Measurements from ENCODE around the gene YWHAE. TPM values are rescaled to one million over a fixed set of nuclear protein-coding genes. Genes with fewer than 3 reads are reported as not detected.
"Not testable (repeated sequence)": the region's sequence is repeated elsewhere in the genome, so short reads cannot be mapped to it uniquely, and the experiment has no call there.

The YWHAE gene
- total and polyA plus RNA-seq, 9 of the 15 experiments (the other 6 are each of a cell fraction or from before 2014, with no cell fraction given) = 184 to 727 (median 448) TPM

DNA sequence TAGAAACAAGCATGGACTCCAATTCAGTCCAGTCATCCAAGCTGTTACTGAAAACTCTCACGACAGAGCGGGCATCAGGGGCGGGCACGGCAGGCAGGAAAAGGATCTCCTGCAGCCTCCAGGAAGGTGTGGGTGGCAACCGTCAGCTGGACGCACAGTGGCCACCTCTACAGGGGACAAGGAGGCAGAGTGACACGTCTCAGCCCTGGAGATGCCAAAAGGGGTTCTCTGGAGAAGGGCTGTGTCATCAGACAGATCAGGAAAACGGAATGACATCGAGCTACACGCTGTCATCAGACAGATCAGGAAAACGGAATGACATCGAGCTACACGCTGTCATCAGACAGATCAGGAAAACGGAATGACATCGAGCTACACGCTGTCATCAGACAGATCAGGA, 92.2 kb downstream of the YWHAE start:
- H2AFZ ChIP-seq (ENCODE audit: low read depth, low read length); H3K36me3 ChIP-seq (ENCODE audit: control insufficient read depth, insufficient read depth, low read length); DNase-seq (ENCODE audit: extremely low read depth in 1 of 4, low spot score in 3 of 4); ATAC-seq; H3K79me2 ChIP-seq (ENCODE audit: control insufficient read depth, insufficient read depth, low read length); H3K27ac ChIP-seq (ENCODE audit: extremely low read depth, low read depth, low read length); H3K4me3 ChIP-seq; FAIRE-seq; H3K9me1 ChIP-seq (ENCODE audit: control insufficient read depth, insufficient read depth, low read length); H3K9me3 ChIP-seq (replicated peaks; ENCODE audit: control insufficient read depth, insufficient read depth, low read depth, low read length); CTCF ChIA-PET (ENCODE audit: low intra/inter-chr PET ratio); H3K4me2 ChIP-seq (ENCODE audit: insufficient read depth, low read length); intact Hi-C loops (cut with micrococcal nuclease); BruUV-seq (replicated peaks); H3K9ac ChIP-seq (ENCODE audit: insufficient read depth in 1 of 2, low read depth in 2 of 2, low read length in 2 of 2); in situ Hi-C loops (cut with MboI); H3K4me1 ChIP-seq (replicated peaks in 1 of 2; ENCODE audit: control insufficient read depth in 2 of 2, insufficient read depth in 2 of 2, low read length in 2 of 2); H4K20me1 ChIP-seq (replicated peaks; ENCODE audit: control insufficient read depth, insufficient read depth, low read length): not testable (repeated sequence)
- peak; percentile 72 for TF ChIP-seq CBX2 (IDR thresholded peaks at IDR 0.05; ENCODE audit: insufficient read depth, low read length, poor library complexity, severe bottlenecking)
- H3K27me3 ChIP-seq (ENCODE audit: control insufficient read depth in 2 of 2, insufficient read depth in 2 of 2, low read length in 2 of 2) = peaks cover 14 to 32% of the 10 kb centered on the region in 2 experiments
- WGBS (ENCODE audit: insufficient coverage, low coverage, missing lambda C conversion rate) = 15% methylated on average over 9 of the region's 16 CpGs
- POLR2A ChIA-PET = interaction anchor here (0.6 kb wide), 1 partner anchor 37 kb away, joined by 3 read pairs; no protein-coding TSS in a partner anchor

DNA sequence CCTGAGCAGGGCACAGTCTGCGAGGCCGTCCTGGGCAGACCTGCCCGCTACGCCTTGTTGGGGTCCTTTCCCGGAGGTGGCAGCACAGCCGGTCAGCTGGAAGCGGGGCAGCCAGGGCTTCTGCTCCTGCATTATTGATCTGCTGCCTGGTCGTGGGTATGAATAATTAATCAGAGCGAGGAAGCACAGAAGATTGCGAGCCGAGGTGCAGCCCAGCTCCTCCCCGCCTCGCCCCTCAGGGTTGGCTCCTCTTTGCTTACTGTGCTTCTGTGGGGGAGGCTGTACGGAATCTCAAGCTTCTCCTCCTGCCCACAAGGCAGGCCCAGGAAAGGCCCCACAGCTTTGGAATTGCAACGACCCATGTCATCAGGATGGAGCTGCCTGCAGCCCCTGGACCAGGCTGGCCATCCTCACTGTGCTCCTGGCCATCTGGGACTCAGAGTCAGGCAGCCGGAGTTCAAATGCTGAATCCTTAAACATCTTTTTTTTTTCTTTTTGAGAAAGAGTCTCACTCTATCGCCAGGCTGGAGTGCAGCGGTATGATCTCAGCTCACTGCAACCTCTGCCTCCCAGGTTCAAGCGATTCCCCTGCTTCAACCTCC, 95.0 kb downstream of the YWHAE start:
- no peak for DNase-seq (ENCODE audit: extremely low read depth in 1 of 4, low spot score in 3 of 4)
- BruUV-seq (replicated peaks) = no TSS peak
- no peak overlapping the region for H2AFZ ChIP-seq (ENCODE audit: low read depth, low read length)
- H3K4me3 ChIP-seq = no peak overlapping the region
- no peaks in the 10 kb centered on the region for H3K79me2 ChIP-seq (ENCODE audit: control insufficient read depth, insufficient read depth, low read length)
- no peak for FAIRE-seq
- in situ Hi-C loops (cut with MboI) (no loop called here), intact Hi-C loops (cut with micrococcal nuclease) (no loop called here)
- no peak for ATAC-seq
- H3K4me2 ChIP-seq (ENCODE audit: insufficient read depth, low read length) = no peak overlapping the region
- peaks cover 0 to 14% of the 10 kb centered on the region in 2 experiments; a peak in 2 of 5 replicates for H3K4me1 ChIP-seq (replicated peaks in 1 of 2; ENCODE audit: control insufficient read depth in 2 of 2, insufficient read depth in 2 of 2, low read length in 2 of 2)
- CTCF ChIA-PET (ENCODE audit: low intra/inter-chr PET ratio) = no interaction called here
- WGBS (ENCODE audit: insufficient coverage, low coverage, missing lambda C conversion rate) = 11% methylated on average over 13 of the region's 19 CpGs
- H3K9me3 ChIP-seq (replicated peaks; ENCODE audit: control insufficient read depth, insufficient read depth, low read depth, low read length) = no peaks in the 10 kb centered on the region
- no peaks in the 10 kb centered on the region for H3K9me1 ChIP-seq (ENCODE audit: control insufficient read depth, insufficient read depth, low read length)
- peaks cover 26 to 51% of the 10 kb centered on the region in 2 experiments for H3K27me3 ChIP-seq (ENCODE audit: control insufficient read depth in 2 of 2, insufficient read depth in 2 of 2, low read length in 2 of 2)
- H3K27ac ChIP-seq (ENCODE audit: extremely low read depth, low read depth, low read length) = no peak overlapping the region
- H3K36me3 ChIP-seq (ENCODE audit: control insufficient read depth, insufficient read depth, low read length) = no peaks in the 10 kb centered on the region
- no peak overlapping the region for H3K9ac ChIP-seq (ENCODE audit: insufficient read depth in 1 of 2, low read depth in 2 of 2, low read length in 2 of 2)
- POLR2A ChIA-PET = no interaction called here
- no peaks in the 10 kb centered on the region for H4K20me1 ChIP-seq (replicated peaks; ENCODE audit: control insufficient read depth, insufficient read depth, low read length)
- TF ChIP-seq ZBTB7A (IDR thresholded peaks at IDR 0.05; ENCODE audit: borderline replicate concordance, control insufficient read depth, low read depth, low read length) (no peak), ZEB2 (IDR thresholded peaks at IDR 0.05) (no peak), ZNF311 (CRISPR knock-in tag; IDR thresholded peaks at IDR 0.05) (no peak), MCM5 (IDR thresholded peaks at IDR 0.05; ENCODE audit: low read depth) (no peak)
- TF ChIP-seq, protein P1, sequence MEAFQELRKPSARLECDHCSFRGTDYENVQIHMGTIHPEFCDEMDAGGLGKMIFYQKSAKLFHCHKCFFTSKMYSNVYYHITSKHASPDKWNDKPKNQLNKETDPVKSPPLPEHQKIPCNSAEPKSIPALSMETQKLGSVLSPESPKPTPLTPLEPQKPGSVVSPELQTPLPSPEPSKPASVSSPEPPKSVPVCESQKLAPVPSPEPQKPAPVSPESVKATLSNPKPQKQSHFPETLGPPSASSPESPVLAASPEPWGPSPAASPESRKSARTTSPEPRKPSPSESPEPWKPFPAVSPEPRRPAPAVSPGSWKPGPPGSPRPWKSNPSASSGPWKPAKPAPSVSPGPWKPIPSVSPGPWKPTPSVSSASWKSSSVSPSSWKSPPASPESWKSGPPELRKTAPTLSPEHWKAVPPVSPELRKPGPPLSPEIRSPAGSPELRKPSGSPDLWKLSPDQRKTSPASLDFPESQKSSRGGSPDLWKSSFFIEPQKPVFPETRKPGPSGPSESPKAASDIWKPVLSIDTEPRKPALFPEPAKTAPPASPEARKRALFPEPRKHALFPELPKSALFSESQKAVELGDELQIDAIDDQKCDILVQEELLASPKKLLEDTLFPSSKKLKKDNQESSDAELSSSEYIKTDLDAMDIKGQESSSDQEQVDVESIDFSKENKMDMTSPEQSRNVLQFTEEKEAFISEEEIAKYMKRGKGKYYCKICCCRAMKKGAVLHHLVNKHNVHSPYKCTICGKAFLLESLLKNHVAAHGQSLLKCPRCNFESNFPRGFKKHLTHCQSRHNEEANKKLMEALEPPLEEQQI (IDR thresholded peaks at IDR 0.05) = no peak
- TF ChIP-seq, protein P2, sequence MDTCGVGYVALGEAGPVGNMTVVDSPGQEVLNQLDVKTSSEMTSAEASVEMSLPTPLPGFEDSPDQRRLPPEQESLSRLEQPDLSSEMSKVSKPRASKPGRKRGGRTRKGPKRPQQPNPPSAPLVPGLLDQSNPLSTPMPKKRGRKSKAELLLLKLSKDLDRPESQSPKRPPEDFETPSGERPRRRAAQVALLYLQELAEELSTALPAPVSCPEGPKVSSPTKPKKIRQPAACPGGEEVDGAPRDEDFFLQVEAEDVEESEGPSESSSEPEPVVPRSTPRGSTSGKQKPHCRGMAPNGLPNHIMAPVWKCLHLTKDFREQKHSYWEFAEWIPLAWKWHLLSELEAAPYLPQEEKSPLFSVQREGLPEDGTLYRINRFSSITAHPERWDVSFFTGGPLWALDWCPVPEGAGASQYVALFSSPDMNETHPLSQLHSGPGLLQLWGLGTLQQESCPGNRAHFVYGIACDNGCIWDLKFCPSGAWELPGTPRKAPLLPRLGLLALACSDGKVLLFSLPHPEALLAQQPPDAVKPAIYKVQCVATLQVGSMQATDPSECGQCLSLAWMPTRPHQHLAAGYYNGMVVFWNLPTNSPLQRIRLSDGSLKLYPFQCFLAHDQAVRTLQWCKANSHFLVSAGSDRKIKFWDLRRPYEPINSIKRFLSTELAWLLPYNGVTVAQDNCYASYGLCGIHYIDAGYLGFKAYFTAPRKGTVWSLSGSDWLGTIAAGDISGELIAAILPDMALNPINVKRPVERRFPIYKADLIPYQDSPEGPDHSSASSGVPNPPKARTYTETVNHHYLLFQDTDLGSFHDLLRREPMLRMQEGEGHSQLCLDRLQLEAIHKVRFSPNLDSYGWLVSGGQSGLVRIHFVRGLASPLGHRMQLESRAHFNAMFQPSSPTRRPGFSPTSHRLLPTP (IDR thresholded peaks at IDR 0.05; ENCODE audit: borderline replicate concordance, extremely low read depth, insufficient read length) = no peak
- TF ChIP-seq, protein P3, sequence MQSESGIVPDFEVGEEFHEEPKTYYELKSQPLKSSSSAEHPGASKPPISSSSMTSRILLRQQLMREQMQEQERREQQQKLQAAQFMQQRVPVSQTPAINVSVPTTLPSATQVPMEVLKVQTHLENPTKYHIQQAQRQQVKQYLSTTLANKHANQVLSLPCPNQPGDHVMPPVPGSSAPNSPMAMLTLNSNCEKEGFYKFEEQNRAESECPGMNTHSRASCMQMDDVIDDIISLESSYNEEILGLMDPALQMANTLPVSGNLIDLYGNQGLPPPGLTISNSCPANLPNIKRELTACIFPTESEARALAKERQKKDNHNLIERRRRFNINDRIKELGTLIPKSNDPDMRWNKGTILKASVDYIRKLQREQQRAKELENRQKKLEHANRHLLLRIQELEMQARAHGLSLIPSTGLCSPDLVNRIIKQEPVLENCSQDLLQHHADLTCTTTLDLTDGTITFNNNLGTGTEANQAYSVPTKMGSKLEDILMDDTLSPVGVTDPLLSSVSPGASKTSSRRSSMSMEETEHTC (IDR thresholded peaks at IDR 0.05) = no peak

Measured in K562 (cell line).